Natural killer cell treated with Interleukin-12 subunit alpha and Interleukin-12 subunit beta and Interleukin-15 and Interleukin-18, amount 100 ng/mL, for 72 hours (primary cell): ENCODE measurements around the gene SAG. TPM values are rescaled to one million over a fixed set of nuclear protein-coding genes. Genes with fewer than 3 reads are reported as not detected.

ENCODE experiments used
- ATAC-seq, 2 donors: fragments of 150-1000 bp; cut with Tn5 transposase in 1 of 2; sonication (Bioruptor Pico), chemical (Tn5 transposase) in 1 of 2; 2 replicates each; pipeline ENCODE4 v1.10.0; 2021
- DNase-seq: peaks from one replicate; pipeline ENCODE4 v3.0.0; 2022; ENCODE audit warnings: low spot score
- H3K27ac Mint-ChIP-seq, 2 donors: 1 replicate in 1 of 2; 2 replicates in 1 of 2; pipeline ENCODE4 v1.8.0; 2022; ENCODE audit warnings: mixed read lengths in 2 of 2, mild to moderate bottlenecking in 1 of 2, moderate library complexity in 1 of 2
- H3K27me3 Mint-ChIP-seq, 2 donors: 1 replicate in 1 of 2; 2 replicates in 1 of 2; pipeline ENCODE4 v1.8.0; 2022; ENCODE audit warnings: mixed read lengths in 2 of 2
- H3K36me3 Mint-ChIP-seq: one replicate; pipeline ENCODE4 v1.8.0; 2022; ENCODE audit warnings: mixed read lengths
- H3K4me1 Mint-ChIP-seq, 2 donors: 1 replicate in 1 of 2; 2 replicates in 1 of 2; pipeline ENCODE4 v1.8.0; 2022; ENCODE audit warnings: low read depth in 2 of 2, mixed read lengths in 2 of 2, mild to moderate bottlenecking in 1 of 2
- H3K4me3 Mint-ChIP-seq: one replicate; pipeline ENCODE4 v1.8.0; 2022; ENCODE audit warnings: mixed read lengths
- H3K9me3 Mint-ChIP-seq: 2 replicates; pipeline ENCODE4 v1.8.0; 2022; ENCODE audit warnings: mixed read lengths
- total RNA-seq, 2 donors: library from RNA; stranded (reverse); gene quantifications; one replicate each; pipeline ENCODE4 v1.2.3, GENCODE V29; 2022

Gene SAG
- total RNA-seq, 2 donors from 2014 or later = 0.05 TPM; not detected in 1

DNA sequence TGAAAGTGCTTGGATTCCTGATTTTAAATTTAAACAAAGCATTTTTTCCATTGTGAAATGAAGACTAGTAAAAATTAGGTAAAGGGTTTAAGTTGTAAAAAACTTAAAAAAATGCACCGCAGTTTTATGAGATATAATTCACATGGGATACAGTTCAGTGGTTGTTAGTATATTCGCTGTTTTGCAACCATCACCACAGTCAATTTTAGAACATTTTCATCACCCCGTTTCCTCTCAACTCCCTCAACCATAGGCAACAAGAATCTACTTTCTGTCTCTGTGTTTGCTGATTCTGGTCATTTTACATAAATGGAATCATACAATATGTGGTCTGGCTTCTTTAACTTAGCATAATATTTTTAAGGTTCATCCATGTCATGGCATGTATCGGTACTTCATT, 50.7 kb downstream of the SAG start:
- H3K36me3 Mint-ChIP-seq = no peaks in the 10 kb centered on the region
- ATAC-seq (peak; percentile 57 to 59), DNase-seq (no peak)
- H3K27ac Mint-ChIP-seq = peak overlapping the region; percentile 92 to 95
- H3K4me1 Mint-ChIP-seq = peaks cover 61 to 68% of the 10 kb centered on the region in 2 donors
- H3K27me3 Mint-ChIP-seq = no peaks in the 10 kb centered on the region
- H3K4me3 Mint-ChIP-seq = peak overlapping the region; percentile 87
- H3K9me3 Mint-ChIP-seq = no peaks in the 10 kb centered on the region

DNA sequence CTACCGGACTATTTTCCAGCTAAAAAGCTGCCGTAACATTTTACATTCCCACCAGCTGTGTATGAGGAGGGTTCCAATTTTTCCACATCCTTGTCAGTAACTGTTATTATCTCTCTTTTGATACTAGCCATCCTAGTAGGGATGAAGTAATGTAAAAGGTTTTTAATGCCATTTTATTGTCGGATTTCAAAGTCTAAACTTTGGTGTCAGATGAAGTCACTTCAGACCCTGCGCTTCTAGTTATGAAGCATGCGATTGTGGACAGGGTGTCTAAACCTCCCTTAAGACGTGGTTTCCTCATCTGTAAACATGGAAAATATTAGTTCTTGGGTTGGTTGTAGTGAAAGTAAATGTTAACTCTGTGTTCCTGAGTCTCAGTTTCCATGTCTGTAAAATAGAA, 51.3 kb downstream of the SAG start:
- Mint-ChIP-seq H3K9me3 (peaks cover 3% of the 10 kb centered on the region), H3K36me3 (peaks cover 5% of the 10 kb centered on the region), H3K27ac (peak overlapping the region; percentile 92 to 95), H3K4me3 (peak overlapping the region; percentile 87), H3K27me3 (no peaks in the 10 kb centered on the region), H3K4me1 (peaks cover 60 to 67% of the 10 kb centered on the region in 2 donors)
- DNase-seq (no peak), ATAC-seq (peak; percentile 54 to 62)

DNA sequence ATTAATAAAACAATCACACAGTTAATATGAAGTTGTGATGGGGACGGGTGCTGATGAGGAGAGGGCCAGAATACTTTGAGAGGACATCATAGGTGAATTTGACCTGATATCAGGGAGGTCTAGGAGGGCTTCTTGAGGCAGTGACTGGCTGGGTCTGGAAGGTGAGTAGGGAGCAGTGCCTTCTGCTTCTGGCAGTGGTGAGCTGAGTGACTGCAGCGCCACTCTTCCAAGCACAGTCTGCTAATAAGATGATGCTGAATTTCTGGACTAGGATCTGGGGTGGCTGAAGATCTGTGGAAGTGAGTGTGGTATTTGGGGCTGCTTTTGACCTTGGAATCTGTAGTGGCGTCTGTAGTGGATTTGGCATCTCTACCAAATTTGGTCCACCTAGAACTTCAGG, 52.2 kb downstream of the SAG start:
- Mint-ChIP-seq H3K27me3 (no peaks in the 10 kb centered on the region), H3K9me3 (peaks cover 3% of the 10 kb centered on the region), H3K4me3 (peak overlapping the region; percentile 38), H3K27ac (peak overlapping the region; percentile 92 to 95), H3K36me3 (peaks cover 12% of the 10 kb centered on the region), H3K4me1 (peaks cover 67 to 72% of the 10 kb centered on the region in 2 donors)
- ATAC-seq (no peak), DNase-seq (no peak)

DNA sequence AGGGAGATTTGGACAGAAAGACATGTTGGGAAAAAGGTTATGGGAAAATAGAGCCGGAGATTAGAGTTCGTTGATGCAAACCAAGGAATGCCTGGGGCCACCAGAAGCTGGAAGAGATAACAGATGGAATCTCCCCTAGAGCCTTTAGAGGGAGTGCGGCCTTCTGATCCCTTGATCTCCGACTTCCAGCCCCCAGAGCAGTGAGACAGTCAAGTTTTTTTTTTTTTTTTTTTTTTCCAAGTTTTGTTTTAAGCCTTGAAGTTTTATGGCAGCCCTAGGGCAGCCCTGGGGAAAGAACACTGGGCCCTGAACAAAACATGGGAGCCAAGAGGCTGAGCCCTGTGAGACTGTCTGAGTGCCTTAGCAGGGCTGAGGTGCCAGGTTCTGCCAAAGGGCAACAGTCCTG, 53.2 kb downstream of the SAG start:
- no peaks in the 10 kb centered on the region for H3K27me3 Mint-ChIP-seq
- ATAC-seq (no peak), DNase-seq (no peak)
- H3K36me3 Mint-ChIP-seq = peaks cover 12% of the 10 kb centered on the region
- H3K27ac Mint-ChIP-seq = peak overlapping the region in 1 of 2 donors; percentile 95
- H3K4me3 Mint-ChIP-seq = no peak overlapping the region
- H3K4me1 Mint-ChIP-seq = peaks cover 66 to 67% of the 10 kb centered on the region in 2 donors
- H3K9me3 Mint-ChIP-seq = peaks cover 3% of the 10 kb centered on the region

DNA sequence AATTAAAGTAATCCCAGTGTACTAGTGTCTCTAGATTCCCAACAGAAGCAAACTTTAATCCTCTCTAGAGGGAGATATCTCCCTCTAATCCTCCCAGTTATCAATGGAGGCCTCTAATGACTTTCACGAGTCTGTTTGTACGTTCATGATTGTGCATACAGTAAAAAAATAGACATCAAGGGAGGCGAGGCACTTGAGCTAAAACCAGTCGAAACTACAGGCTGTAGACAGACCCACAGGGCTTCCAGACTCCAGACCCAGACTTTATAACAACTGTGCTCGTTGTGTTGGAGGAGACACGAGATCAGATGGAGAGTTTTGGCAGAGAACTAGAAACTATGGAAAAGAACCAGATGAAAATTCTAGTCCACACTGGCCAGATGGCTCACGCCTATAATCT, 53.7 kb downstream of the SAG start:
- ATAC-seq = no peak
- Mint-ChIP-seq H3K9me3 (peaks cover 3% of the 10 kb centered on the region), H3K36me3 (peaks cover 12% of the 10 kb centered on the region), H3K27ac (peak overlapping the region in 1 of 2 donors; percentile 78), H3K4me1 (peaks cover 66 to 67% of the 10 kb centered on the region in 2 donors), H3K4me3 (no peak overlapping the region), H3K27me3 (no peaks in the 10 kb centered on the region)
- DNase-seq = no peak

DNA sequence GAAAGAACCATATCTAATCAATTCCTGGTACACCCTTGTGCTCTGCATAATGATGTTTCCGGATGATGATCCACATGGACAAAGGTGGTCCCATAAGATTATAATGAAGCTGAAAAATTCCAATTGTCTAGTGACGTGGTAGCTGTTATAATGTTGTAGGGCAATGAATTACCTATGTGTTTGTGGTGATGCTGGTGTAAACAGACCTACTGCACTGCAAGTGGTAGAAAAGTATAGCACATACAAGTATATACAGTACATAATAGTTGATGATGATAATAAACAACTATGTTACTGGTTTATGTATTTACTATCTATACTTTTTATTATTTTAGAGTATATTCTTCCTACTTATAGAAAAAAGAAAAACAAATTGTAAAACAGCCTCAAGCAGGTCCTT, 55.1 kb downstream of the SAG start:
- peaks cover 3% of the 10 kb centered on the region for H3K9me3 Mint-ChIP-seq
- no peak for ATAC-seq
- peak overlapping the region in 1 of 2 donors; percentile 78 for H3K27ac Mint-ChIP-seq
- no peaks in the 10 kb centered on the region for H3K27me3 Mint-ChIP-seq
- peaks cover 12% of the 10 kb centered on the region for H3K36me3 Mint-ChIP-seq
- no peak overlapping the region for H3K4me3 Mint-ChIP-seq
- DNase-seq = no peak
- peaks cover 62 to 66% of the 10 kb centered on the region in 2 donors for H3K4me1 Mint-ChIP-seq

DNA sequence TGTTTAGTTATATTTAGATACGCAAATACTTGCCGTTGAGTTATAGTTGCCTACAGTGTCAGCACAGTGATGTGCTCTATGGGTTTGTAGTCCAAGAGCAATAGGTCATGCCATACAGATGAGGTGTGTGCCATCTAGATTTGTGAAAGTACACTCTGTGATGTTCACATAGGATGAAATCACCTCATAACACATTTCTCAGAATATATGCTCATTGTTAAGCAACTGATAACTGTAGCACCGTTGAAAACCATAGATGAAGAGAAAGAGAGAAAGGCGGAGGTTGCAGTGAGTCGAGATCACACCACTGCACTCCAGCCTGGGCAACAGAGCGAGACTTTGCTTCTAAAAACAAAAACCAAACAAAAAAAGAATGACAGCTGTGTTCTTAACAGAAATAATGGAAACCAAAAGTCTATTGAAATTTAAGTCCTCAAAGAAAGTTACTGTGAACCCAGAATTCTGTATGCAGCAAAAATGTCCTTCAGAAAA, 56.2 kb downstream of the SAG start:
- Mint-ChIP-seq H3K9me3 (peaks cover 3% of the 10 kb centered on the region), H3K36me3 (peaks cover 12% of the 10 kb centered on the region), H3K4me3 (peak overlapping the region; percentile 17), H3K4me1 (peaks cover 55 to 61% of the 10 kb centered on the region in 2 donors), H3K27ac (peak overlapping the region; percentile 63 to 84), H3K27me3 (no peaks in the 10 kb centered on the region)
- ATAC-seq (peak; percentile 74 to 79), DNase-seq (no peak)

DNA sequence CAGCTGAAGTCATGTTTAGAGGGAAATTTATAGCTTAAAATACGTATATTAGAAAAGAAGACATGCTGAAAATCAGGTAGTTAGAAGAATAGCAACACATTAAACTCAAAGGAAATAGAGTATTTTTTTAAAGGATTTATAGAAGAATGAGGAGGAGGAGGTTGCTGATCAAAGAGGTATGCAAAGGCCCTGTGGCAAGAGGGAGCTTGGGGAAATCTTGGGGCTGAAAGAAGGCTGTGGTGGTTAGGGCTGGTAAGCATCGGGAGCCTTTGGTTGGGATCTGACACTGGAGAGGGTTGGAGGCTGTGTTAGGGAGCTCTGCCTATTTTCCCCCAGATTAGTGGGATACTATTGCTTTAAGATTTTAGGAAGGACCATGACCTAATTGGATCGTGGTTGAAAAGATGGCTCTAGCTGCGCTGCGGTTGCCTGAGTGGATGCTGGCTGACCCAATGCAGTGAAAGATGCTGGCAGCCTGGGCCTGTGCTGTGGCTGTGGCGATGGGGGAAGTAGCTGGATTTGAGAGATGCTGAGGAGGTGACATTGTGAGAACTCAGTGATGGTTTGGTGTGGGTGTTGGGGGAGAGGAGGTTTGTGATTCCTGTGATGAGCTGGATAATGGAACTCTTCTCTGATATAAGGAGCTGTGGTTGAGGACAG, 58.4 kb downstream of the SAG start:
- Mint-ChIP-seq H3K4me1 (peaks cover 52 to 59% of the 10 kb centered on the region in 2 donors), H3K36me3 (peaks cover 12% of the 10 kb centered on the region), H3K9me3 (peaks cover 3% of the 10 kb centered on the region), H3K27ac (peak overlapping the region; percentile 51 to 76), H3K27me3 (no peaks in the 10 kb centered on the region), H3K4me3 (no peak overlapping the region)
- DNase-seq (no peak), ATAC-seq (peak in 1 of 2 donors; percentile 37)

DNA sequence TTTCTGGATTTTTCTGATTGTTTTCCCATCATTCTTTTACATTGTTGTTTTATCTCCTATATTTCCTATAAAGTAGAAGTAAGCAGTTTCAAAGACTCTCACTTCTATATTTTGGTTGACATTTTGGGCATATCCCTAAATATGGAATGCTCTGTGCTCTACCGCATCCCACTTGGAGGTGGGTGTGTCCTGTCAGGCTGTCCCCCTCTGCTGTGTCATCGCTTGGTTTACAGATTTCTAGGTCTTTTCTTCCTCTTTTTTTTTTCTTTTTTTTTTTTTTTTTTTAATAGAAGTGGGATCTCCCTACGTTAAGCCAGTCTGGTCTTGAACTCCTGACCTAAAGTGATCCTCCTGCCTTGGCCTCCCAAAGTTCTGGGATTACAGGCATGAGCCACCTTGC, 60.0 kb downstream of the SAG start:
- peaks cover 48 to 68% of the 10 kb centered on the region in 2 donors for H3K4me1 Mint-ChIP-seq
- ATAC-seq = no peak

DNA sequence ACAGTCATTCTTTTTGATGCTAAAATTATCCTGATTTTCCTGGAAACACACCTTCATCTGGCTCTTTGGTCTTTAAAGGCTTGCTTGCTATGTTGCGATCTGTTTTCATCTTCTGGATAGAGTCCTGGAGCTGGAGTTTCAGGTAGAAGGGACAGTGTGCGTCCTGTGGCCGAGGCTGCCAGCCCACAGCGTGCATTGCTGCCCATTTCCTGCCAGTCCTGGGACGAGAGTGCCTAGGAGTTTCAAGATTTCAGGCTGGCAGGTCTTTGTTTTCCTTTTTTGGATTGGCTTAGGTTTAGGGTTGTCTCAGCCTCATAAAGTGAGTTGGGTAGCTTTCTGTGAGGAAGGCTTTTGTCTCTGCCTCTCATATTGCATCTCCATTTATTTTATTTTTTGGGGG, 61.1 kb downstream of the SAG start:
- H3K4me1 Mint-ChIP-seq = peaks cover 51 to 71% of the 10 kb centered on the region in 2 donors
- H3K27ac Mint-ChIP-seq = peak overlapping the region; percentile 56 to 76
- H3K9me3 Mint-ChIP-seq = peaks cover under 1% of the 10 kb centered on the region
- no peak overlapping the region for H3K4me3 Mint-ChIP-seq
- DNase-seq (no peak), ATAC-seq (no peak)
- peaks cover 15% of the 10 kb centered on the region for H3K36me3 Mint-ChIP-seq
- no peaks in the 10 kb centered on the region for H3K27me3 Mint-ChIP-seq

More for the DNA sequence above, 60.0 kb downstream of the SAG start:
- peaks cover 12% of the 10 kb centered on the region for H3K36me3 Mint-ChIP-seq
- no peak for DNase-seq
- peaks cover 3% of the 10 kb centered on the region for H3K9me3 Mint-ChIP-seq
- H3K27me3 Mint-ChIP-seq = no peaks in the 10 kb centered on the region
- peak overlapping the region in 1 of 2 donors; percentile 76 for H3K27ac Mint-ChIP-seq
- H3K4me3 Mint-ChIP-seq = no peak overlapping the region

DNA sequence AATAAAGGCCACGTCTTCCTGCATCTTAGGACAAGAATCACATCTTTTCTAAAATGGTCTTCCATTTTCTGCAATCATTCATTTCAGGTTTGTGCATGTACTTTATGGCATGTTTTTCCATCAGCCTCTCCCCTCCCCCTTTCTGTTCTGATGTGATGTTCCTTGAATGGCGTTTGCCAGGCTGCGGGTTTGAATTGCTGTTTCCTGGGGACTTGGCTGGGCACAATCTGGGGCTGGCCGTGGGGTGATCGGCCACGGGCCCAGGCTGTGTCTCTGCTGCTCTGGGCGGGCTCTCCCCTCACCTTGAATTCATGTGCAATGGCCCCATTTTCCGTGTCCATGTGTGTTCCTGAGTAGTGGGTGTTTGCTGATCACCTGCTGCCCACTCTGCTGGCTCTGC, 61.8 kb downstream of the SAG start:
- H3K4me1 Mint-ChIP-seq = peaks cover 45 to 64% of the 10 kb centered on the region in 2 donors
- DNase-seq = no peak
- ATAC-seq = no peak
- no peaks in the 10 kb centered on the region for H3K27me3 Mint-ChIP-seq
- peak overlapping the region; percentile 56 to 76 for H3K27ac Mint-ChIP-seq
- no peaks in the 10 kb centered on the region for H3K9me3 Mint-ChIP-seq
- peaks cover 9% of the 10 kb centered on the region for H3K36me3 Mint-ChIP-seq
- no peak overlapping the region for H3K4me3 Mint-ChIP-seq

DNA sequence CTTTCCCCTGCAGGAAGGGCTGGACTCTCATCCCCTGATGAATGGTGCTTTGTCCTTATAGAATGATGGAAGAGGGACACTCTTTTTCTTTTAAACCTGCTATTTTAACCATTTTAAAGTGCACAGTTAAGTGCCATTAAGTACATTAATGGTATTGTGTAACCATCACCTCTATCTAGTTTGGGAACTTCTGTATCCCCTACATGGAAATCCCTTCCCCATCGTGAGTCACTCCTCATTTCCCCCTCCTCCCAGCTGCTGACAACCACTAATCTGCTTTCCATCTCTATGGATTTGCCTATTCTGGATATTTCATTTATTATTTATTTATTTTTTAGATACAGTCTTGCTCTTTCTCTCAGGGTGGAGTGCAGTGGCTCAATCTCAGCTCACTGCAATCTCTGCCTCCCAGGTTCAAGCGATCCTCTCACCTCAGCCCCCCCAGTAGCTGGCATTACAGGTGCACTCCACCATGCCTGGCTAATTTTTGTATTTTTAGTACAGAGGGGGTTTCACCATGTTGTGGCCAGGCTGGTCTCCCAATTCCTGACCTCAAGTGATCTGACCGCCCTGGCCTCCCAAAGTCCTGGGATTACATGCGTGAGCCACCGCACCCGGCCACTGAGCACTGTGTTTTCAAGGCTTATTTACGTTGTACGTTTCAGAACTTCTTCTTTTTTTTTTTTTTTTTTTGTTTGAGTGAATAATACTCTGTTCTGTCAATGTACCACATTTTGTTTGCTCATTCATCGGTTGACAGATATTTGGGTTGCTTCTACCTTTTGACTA, 62.5 kb downstream of the SAG start:
- Mint-ChIP-seq H3K27me3 (no peaks in the 10 kb centered on the region), H3K36me3 (peaks cover 6% of the 10 kb centered on the region), H3K9me3 (no peaks in the 10 kb centered on the region), H3K4me1 (peaks cover 42 to 60% of the 10 kb centered on the region in 2 donors), H3K27ac (peak overlapping the region; percentile 56 to 76), H3K4me3 (no peak overlapping the region)
- DNase-seq (no peak), ATAC-seq (no peak)

DNA sequence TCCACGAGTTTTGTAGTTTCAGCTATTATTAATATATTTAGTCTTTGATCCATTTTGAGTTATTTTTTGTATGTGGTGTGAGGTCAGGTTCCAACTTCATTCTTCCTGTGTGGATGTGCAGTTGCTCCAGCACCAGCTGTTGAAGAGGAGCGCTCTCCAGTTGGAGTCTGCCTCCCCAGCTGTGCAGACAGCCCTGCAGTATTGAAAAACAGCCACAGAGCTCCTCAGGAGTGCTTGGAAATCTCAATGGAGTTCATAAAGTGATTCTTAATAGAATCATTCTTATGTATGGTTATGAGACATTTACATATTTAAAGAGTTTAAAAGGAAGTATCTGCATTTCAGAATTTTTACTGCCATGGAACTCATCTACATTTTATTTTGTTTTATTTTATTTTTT, 64.0 kb downstream of the SAG start:
- Mint-ChIP-seq H3K9me3 (no peaks in the 10 kb centered on the region), H3K27ac (peak overlapping the region in 1 of 2 donors; percentile 84), H3K4me1 (peaks cover 36 to 50% of the 10 kb centered on the region in 2 donors), H3K4me3 (no peak overlapping the region), H3K36me3 (peaks cover 6% of the 10 kb centered on the region), H3K27me3 (no peaks in the 10 kb centered on the region)
- ATAC-seq = no peak
- DNase-seq = no peak

DNA sequence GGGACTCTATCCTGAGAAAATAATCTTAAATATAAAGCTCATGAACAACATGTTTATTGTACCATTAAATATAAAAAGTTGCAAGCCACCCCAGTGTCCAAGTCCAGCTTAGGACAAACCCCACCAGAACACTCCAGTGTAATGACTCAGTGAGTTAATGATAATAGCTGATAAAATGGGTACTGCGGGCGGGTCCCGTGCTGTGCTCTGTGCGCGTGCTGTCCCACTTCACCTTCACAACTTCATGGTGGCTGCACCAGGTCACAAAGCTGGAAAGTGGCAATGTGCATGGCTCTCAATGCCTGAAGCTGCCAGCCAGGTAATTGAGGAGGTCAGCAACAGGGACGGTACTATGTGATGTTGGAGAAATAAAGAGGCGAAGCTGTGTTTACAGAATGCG, 65.2 kb downstream of the SAG start:
- Mint-ChIP-seq H3K27me3 (no peaks in the 10 kb centered on the region), H3K9me3 (no peaks in the 10 kb centered on the region), H3K4me1 (peaks cover 36 to 43% of the 10 kb centered on the region in 2 donors), H3K4me3 (no peak overlapping the region), H3K36me3 (peaks cover 11% of the 10 kb centered on the region), H3K27ac (peak overlapping the region; percentile 2 to 37)
- ATAC-seq (no peak), DNase-seq (no peak)
